Measurements from ENCODE around the gene SLC6A16.
"Not testable (repeated sequence)": the region's sequence is repeated elsewhere in the genome, so short reads cannot be mapped to it uniquely, and the experiment has no call there.

DNA sequence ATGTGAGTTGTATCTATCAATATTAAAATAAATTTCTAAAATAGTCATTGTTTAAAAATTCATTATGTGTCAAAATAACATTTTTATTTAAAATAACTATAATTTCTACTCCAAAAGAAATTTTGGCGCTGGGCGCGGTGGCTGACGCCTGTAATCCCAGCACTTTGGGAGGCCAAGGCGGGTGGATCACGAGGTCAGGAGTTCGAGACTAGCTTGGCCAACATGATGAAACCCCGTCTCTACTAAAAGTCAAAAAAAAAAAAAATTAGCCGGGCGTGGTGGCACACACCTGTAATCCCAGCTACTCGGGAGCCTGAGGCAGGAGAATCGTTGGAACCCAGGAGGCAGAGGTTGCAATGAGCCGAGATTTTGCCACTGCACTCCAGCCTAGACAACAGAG lies 765 bp upstream of the SLC6A16 start:
- not testable (repeated sequence) for TF ChIP-seq TAF1 (IDR thresholded peaks at IDR 0.05; ENCODE audit: low read depth, low read length); POLR2A (IDR thresholded peaks at IDR 0.05; ENCODE audit: low read depth, low read length); PAX5 (IDR thresholded peaks at IDR 0.05; ENCODE audit: insufficient read depth, low read length, severe bottlenecking)
